Activated naive CD8-positive, alpha-beta T cell treated with anti-CD3 and anti-CD28 coated beads, Interleukin-2, amount 50 U/mL, for 16 hours (primary cell): ENCODE results near the gene MYRF.

Experiments
- DNase-seq: peaks from one replicate; pipeline ENCODE4 v3.0.0-alpha.2; 2020; ENCODE audit warnings: low read depth, low spot score

MYRF gene

DNA sequence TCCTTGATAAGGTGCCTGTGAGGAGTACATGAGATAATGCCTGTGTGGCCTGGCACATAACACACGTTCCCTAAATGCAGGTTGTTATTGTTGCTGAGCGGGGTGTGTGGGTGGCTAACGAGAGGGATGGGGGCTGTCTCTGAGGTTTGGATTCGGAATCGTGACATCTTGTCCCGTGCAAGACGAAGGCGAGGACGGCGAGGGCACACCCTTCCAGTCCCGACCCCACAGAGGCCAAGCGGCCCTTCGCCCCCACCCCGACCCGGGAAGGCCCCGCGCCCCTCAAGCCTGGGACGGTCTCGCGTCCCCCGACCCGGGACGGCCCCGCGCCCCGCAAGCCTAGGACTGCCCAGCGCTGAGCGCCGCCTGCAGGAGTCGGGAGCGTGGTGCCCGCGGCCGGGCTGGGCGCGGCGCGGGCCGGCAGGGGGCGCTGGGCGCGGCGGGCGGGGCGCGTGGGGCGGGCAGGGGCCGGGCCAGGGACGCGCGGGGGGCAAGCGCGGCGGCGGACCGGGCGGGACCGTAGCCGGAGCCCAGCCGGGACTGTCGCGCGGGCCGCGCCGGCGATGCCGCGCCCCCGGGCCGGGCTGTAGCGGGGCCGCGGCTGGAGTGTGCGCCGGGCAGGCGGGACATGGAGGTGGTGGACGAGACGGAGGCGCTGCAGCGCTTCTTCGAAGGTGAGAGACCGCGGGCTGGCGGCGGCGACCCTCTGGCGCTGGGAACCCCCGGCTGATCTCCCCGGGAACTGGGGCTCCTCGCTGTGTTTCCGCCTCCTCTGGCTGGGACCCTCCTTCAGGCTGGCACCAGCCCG, at the start of gene MYRF:
MYRF (plus strand) TSS at position 520 of the 808 bp plus-strand sequence; CDS start at position 629, 109 bp downstream.
- DNase-seq, result peak; percentile 25

DNA sequence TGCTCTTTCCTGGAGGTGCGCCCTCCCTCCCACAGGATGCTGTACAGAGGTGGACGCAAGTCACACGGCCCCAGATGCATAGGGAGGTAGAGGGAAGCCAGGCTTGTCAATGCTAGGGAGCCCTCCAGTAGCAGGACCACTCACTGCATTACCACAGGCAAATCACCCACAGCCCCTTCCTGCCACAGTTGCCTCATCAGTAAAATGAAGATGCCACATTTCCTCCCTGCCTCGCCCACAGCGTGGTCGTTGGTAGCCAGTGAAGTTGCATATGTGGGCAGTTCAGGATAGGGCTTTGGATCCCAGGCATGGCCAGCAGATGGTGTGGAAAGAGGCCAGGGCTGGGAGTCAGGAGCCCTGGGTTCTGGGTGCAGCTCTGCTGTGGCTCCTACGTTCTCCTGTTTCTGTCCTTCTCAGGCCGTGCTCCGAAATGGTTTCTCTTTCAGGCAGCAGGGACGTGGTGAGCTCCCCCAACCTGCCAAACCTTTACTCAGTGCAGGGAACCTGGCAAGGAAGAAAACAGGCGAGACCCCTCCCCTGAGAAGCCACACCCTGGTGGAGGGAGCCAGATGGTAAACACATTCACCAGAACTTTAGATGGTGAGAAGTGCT, 49.6 kb upstream of the MYRF start:
- no peak for DNase-seq

DNA sequence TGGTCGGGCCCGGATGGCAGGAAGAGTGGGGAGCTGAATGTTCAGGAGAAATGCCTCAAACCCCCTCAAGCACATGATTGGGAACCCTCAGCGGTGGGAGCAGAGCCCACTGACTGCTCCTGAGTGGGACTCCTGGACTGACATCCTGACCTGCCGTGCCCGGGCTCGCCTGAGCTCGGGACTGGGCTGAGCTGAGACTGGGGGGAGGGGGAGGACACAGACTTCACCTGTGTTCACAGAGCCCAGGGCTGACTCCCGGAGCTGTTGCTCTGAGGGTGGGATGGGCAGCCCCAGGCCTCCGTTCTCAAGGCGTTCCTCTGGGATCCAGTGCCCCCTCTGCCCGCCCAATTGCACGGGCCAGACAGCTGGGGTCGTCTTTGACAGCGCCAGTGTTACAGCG, 47.6 kb upstream of the MYRF start:
- DNase-seq, result no peak

DNA sequence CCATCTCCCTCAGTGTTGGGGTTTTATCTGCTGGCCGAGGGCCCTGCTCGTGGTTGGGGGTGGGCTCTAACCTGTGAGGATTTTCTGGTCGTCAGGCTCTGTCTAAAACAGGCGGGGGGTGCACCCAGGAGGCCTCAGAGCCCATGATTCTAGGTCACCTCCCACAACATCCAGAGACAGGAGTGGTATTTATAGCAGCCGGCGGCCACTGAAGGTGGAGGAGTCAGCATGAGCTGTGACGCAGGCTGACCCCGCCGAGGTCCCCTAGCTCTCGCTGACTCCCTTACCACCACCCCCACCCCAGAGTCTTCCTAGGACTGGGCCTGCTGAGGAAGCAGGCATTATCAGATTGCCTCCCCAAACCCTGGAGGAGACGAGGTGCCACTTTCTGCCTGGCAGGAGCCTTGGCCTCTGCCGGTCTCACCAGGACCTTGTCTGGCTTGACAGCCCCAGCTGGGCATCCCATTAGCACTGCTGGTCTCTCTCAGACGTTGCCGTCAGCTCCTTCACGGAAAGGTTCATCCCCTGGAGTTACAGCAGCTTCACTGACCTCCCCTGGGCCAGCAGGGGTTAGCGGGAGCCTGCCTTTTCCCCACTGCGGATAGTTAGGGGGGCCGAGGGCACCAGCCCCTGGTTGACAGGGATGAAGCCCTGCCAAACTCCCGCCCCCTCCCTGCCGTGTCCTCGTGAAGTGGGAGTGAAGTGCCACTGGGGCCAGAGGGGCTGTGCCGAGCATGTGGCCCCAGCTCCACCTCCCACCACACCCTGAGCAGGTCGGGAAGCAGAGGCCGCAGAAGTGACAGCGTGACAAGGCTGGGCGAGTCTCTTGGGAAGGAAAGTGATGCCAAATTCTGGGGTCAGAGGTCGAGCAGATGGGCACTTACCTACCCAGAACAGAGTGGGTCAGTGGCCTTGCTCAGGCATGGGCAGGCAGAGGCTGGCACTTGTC, 45.7 kb upstream of the MYRF start:
- DNase-seq, result no peak

DNA sequence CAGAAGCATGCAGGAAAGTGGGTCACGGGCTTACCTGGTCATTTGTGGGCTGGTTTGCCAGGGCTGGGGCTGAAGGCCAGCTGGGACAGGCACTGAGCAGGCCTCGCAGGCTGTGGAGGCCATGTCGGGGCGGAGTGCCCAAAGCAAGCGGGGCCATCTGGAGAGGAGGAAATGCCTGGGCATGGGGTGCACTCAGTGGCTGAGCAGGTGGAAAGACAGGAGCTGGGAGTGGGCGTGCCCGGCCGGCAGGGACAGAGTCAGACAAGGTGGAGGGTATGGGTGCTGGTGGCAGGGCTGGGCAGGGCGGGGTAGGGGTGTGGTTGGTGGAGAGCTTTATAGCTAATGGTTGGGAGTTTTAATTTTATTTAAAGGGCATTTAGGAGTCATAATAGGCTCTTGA, 44.9 kb upstream of the MYRF start:
- DNase-seq, result no peak

DNA sequence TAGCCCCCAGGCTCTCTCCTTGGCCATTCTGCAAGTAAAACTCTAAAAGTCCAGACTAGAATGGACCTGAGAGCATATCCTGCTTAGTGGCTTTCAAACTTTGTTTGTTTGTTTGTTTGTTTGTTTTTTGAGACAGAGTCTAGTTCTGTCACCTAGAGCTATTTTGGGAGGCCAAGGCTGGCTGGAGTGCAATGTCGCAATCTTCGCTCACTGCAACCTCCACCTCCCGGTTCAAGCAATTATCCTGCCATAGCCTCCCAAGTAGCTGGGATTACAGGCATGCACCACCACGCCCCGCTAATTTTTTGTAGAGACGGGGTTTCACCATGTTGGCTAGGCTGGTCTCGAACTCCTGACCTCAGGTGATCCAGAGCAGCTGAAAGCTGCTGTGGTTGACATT, 43.3 kb upstream of the MYRF start:
- DNase-seq, result no peak

DNA sequence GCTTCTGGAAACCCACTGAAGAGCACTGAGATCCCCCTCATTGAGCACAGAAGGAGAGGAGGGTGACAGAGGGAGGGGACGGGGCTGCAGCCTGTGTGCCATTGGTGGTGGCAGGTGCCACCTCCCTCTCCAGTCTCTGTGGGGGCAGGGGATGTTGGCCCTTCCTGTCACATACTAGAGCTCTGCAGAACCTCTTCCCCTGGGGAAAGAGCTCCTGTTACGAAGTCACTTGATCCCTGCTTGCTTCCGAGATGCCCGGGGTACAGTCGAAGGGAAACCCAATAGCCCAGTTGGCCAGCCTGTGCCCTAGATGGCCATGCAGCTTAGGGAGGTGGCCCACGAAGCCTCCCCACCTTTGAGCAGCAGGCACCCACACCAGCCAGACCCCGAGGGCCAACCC, 42.9 kb upstream of the MYRF start:
- DNase-seq, result no peak

DNA sequence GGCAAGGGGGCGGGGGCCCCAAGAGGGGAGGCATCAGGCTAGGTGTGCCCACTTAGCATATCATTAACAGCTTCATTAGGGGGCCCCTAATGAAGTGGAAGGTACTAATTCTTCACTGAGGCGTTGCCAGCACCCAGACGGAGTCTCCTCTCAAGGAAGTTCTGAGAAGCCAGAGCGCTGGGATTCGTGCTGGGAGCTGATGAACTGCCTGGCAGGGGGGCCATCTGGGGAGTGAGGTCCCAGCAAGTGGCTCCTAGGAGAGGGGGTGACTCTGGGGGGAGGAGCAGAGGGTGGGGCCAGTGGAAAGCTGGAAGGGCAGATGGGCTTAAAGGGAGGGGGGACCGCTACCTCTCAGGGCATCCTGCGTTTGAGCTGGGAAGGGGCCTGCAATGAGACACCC, 42.4 kb upstream of the MYRF start:
- no peak for DNase-seq

DNA sequence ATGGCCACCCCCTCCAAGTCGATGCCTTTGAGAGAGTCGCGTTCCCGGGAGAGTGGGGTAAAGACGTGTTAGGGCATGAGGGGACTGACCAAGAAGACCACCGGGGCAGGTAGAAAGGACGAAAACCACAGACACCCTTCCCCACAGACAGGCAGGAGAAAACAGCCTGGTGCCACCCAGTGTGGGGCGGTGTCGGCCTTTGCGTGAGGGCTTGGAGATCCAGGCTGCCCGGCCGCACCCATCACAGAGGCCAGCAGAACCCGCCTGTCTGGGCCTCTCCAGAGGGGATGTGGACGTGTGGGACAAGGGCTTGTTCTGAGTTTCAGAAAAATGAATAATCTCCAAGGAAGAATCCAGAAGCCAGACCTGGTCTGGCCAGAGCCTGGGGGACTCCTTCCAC, 41.4 kb upstream of the MYRF start:
- no peak for DNase-seq

DNA sequence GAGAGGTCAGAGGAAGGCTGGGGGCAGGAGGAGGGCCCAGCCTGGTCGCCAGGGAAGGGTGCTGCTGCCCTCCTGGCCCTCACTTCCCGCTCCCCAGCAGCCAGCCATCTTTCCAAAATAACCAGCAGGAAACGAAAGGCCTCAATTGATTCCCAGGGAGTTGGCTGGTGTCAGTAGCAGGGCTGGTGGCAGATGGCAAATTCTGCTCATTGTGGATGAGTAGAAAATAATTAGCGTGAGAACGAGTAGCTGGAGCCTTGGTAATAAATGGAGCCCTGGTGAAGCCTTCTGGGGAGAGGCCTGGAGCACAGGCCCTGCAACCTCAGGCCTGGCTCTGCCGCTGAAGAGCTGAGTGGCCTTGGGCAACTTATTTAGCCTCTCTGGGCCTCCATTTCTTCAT, 40.9 kb upstream of the MYRF start:
- DNase-seq, result no peak

DNA sequence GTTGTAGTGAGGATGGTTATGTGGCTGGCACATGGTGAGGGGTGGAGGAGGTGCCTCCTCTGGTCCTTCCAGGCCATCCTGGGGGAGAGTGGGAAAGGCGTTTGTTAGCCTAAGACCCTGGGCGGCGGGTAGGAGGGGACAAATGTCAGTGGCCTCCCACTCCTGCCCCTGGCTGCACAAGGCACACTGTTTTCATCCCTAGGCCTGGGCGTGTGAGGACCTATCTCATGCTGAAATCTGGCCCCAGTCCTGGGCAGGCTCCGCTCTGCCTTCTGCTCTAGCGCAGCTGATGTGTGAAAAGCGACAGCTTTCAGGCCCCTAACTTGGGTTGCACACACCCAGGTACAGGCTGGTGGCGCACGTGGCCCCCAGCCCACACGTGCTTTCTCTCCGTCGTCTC, 40.1 kb upstream of the MYRF start:
- DNase-seq, result no peak

DNA sequence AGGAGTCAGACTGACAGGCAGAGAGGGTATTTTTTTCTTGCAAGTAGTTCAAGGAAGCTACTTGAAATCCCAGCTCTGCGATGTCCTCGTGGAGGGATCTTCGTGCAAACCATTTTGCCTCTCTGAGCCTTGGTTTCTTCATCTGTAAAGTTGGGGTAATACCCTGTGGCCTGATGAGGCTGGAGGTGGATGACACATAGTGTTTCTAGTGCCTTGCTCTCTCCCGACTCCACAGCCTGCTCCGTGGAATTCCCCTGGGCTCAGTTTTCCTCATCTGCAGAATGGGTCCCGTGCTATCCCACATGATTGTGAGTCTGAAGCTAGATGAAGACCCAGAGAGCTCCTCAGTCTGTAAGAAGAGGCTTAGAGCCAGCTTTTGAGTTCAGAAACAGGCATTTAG, 39.6 kb upstream of the MYRF start:
- DNase-seq, result no peak

DNA sequence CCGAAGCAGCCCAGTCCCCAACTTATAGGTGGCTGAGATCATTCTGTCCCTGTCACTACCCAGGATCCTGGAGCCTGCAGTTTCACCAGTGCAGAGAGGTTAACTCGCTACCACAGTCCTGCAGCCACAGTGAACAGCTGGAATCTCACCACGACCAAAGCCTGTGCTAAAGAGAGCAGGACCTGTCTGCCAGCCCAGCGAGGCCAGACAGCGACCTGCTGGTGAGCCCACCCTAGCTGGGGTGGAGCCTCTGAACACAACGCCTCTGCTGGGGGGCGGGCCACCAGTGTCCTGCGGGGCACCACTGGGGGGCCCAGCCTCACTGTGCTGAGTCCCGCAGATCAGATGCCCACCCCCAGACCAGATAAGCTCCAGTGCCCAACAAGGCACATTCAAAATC, 39.0 kb upstream of the MYRF start:
- no peak for DNase-seq

DNA sequence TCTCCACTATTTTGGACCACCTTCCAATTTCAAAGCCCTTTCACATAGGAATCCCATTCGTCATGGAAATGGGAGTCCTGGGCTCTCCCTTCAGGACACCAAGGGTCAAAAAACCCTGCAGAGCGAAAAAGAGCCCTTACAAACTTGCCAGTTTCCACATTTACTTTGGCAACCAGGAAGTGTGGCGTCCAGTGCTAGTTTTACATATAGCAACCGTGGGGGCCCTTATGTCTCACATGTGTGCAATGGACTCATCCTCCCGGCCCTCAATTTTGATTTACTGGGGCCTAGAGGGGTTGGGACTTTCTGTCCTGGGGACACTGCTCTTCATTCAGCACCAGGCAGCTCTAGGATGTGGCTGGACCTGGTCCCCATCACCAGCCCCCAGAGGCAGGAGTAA, 38.5 kb upstream of the MYRF start:
- DNase-seq, result no peak

DNA sequence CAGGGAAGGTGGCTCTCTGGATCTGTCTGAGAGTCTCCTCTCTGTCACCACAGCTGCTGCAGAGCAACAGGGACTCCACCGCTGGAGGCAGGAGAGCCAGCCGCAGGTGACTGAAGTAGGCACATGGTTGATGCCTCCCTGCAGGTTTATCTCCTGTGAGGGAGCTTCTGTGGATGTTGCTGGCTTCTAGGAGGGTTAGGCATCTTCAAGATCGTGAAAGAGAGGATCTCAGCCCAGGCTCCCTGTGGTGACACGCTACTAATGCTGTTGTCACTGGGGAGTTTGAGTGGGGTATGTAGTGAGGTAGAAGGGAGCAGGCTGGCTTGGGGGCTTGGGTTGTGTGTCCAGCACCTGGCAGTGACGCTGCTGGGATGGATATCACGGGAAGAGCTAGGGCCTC, 38.1 kb upstream of the MYRF start:
- DNase-seq, result no peak

DNA sequence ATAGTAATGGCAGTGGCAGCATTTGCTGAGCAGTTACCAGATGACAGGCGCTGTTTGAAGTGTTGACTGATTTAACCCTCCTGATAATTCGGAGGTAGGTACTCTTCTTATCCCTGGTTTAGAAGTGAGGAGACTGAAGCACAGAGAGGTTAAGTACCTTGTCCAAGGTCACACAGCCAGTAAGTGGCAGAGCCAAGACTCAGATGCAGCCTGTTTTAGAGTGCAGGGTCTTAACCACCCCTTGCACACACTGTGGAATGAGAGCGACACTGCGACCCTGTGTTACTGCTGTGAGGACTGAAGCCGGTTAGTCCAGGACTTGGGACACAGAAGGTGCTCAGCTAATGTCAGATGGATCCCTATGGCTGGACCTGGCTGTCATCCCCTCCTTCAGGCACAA, 37.5 kb upstream of the MYRF start:
- DNase-seq, result no peak

DNA sequence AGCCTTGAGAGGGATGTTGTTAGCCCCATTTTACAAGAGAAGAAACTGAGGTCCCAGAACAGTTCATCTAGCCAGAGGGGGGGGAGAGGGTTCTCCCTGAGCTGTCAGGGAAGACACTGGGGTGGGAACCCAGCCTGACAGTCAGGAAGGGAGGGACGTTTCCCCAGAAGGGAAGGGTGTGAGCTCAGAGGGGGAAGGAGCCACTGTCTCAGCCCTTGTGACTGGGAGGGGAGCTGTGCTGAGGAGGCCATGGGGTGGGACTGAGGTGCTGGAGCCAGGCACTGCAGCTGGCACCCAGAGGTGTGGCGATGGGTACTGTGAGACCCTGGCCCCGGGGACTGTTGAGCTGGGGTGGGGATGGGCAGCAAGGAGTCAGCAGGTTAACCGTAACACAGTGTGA, 36.6 kb upstream of the MYRF start:
- no peak for DNase-seq

DNA sequence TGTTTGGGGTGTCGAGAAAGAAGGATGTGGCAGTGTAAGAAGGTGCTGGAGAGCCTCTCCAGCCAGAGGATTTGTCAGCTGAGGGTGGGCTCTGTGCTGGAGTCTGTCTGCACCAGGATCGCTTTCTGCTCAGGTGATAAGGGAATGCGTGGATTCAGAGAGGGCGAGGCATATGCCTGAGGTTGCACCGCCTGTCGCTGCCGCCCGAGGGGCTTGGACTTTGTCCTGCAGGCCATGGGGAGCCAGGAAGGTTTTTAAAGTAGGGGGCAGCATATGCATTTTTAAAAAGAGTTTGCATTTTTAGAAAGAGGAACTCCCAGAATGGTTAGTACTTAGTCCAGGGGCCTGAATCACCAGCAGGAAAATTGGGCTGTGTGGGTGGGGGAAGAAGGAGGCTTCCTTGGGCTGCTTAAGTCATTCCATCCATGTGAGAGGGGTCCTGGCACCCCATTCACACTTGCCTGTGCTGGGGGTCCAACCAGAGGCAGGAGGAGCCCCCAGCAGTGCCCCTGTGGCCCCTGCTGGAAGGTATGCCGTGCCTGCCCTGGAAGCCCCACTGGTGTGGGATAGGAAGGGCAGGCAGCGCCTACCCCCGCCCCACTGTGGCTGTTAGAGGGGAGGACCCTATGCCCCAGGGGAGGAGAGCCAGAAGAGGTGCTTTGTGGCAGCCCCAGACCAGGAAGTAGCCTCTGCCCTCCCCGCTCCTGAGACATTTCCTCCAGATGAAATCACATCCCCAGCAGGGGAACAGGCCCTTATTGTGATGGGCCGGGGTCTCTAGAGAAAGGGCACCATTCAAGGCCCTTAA, 35.8 kb upstream of the MYRF start:
- DNase-seq, result no peak

DNA sequence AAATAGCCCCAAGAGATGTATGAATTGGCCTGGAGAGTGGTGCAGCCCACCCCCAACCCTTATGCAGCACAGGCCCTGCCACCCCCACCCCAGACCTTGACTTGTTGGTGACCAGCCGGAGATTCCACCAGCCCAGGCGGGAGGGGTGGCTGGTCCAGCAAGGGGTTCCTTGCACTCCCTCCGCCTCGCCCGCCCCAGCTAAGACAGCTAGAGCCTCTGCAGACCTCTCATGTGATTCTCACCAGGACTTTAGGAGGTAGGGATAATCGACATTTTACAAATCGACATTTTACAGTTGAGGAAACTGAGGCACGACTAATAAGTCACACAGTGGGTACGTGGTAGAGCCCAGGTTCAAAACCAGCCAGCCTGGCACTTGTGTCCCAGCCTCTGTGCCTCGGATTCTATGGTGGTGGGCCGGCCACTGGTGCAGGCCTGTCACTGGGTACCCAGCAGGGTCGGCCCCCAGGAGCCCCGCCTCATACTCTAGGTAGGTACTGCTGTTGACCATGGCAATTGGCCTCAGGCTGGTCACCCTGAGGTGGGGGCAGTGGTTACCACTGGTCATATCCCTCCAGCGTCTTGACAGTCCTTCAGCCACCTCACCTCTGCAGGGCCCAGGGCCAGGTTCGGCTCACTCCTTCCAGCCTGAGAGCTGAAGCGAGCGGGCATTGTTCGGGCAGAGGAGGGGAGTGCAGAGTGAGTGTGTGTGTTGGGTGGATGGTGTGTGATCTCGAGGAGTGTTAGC, 35.0 kb upstream of the MYRF start:
- DNase-seq, result no peak

DNA sequence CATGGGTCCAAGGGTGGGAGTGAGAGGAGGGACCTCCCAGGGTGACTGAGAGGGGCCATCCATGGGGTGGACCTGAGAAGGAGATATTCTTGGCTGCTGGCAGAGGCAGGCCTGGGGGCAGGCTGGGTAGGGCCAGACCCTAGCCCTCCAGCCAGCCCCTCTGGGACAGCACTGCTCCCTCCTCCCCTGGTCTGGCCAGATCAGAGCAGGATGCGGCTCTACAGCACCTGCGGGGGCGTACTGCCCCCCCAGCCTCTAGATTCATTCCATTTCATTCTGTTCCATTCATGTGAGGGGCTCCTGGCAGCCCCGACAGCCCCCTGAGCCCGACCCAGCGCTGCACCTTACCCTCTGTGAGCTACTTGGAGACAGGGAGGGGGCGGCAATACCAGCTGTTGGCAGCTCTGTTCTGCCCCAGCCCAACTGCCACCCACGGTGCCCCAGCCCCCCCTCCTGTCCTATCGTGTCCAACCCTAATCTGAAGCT, 34.3 kb upstream of the MYRF start:
- DNase-seq, result no peak
